ENCODE data around the gene FOXN3.

FOXN3 gene

DNA sequence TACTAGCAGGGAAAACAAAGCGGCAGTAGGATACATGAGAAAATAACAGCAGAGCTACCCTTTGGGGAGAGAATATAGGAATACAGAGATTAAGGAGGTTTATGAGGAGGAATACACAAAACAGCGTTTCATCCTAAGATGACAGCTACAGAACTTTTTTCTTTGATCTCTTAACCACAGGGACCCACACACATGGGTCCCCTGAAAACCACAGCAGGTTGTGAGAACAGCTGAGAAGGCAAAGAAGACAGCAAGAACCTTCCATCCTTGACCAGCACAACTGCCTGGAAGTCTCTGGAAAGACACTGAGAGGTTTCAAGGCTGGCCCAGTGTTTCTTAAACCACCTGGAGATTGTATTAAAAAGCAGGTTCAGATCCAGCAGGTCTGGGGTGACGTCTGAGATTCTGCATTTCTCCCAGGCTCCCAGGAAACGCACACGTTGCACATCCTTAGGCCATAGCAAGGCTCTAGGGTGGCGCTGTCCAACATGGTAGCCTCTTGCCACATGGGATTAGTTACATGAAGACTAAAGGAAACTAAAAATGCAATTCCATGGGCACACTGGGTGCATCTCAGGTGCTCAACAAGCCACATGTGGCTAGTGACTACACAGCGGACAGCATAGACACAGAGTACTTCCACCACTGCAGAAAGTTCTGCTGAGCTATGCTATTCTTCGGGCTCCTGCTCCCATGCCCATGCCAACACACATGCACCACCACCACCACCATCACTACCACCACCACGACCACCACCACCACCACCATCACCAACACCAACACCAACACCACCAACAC, 92.3 kb downstream of the FOXN3 start:
- DNase-seq (ENCODE audit: insufficient read length, low spot score) (no peak), FAIRE-seq (no peak)
- TF ChIP-seq POLR2A (IDR thresholded peaks at IDR 0.05; ENCODE audit: low read depth, low read length), result no peak

DNA sequence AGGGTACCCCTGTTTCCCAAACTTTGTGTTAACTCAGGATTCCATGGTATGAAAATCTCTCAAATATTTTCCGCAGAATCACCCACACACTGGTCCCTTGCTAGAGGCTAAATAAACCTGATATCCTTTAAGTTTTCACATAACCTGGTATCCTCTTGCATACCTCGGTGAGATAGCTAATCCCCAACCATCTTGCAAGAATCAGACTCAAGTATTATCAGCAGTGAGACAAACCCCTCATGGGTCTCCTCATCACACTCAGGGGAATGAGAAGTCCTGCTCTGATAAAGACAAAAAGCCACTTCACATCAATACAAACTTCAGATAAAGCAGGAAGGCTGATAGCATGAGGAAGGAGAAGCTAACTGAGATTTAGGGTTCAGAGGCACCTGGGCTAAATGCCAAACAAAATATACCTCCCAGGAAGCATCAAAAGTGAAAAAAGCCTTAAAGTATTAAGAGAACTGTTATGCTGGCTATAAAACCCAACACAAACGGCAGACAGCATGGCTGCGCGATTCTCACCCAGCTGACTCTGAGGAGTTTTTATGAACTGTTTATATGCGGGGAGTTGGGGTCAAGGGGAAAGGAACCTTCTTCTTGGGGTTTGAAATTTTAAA, 96.5 kb downstream of the FOXN3 start:
- no peak for FAIRE-seq
- no peak for TF ChIP-seq POLR2A (IDR thresholded peaks at IDR 0.05; ENCODE audit: low read depth, low read length)

DNA sequence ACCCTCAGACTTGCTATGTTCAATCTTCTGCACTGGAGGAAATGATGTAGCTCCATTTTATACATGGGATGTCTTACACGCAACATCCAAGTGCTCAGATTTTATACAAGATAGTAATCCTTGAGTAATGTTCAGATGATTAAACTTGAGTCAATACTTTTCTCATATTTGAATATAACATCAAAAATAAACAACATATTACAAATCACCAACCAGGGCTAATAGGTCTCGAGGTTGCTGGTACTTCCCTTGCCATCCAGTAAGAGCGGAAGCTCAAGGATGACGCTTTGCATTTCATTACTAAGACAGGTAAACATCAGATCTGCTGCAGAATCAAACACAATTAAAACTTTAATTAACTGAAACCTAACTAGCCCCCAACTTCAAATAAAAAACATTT, 97.3 kb downstream of the FOXN3 start:
- DNase-seq (ENCODE audit: insufficient read length, low spot score) (no peak), FAIRE-seq (no peak)
- no peak for TF ChIP-seq POLR2A (IDR thresholded peaks at IDR 0.05; ENCODE audit: low read depth, low read length)

More for the DNA sequence above, 96.5 kb downstream of the FOXN3 start:
- DNase-seq (ENCODE audit: insufficient read length, low spot score), result no peak

DNA sequence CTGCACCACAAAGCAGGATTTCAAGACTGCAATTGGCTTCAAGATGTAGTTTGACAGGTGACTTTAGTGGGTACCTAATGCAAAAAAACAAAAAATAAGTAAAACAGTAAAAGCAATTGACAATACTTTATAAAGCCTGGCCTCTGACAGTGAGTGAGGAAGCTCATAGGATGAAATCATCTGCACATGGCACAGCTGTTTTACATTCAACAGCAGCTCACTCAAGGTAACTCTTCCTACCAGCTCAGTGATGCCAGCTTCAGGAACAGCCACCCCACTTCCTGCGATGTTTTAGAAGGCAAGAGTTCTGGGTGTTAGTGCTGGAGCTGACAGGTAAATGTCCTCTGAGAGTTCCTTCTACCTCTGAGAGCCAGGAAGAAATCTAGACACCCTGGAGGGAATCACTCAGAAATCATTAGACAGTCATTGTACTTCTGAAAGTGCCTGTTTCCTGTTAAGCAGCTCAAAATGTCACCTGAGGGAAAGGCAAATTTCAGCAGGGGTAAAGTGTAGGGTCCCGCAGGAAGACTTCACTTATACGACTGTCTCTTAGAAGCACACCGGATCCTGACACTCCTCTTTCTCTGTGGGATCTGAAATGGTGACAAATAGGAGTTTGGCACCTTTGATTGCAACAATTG, 99.9 kb downstream of the FOXN3 start:
- no peak for FAIRE-seq
- no peak for DNase-seq (ENCODE audit: insufficient read length, low spot score)

DNA sequence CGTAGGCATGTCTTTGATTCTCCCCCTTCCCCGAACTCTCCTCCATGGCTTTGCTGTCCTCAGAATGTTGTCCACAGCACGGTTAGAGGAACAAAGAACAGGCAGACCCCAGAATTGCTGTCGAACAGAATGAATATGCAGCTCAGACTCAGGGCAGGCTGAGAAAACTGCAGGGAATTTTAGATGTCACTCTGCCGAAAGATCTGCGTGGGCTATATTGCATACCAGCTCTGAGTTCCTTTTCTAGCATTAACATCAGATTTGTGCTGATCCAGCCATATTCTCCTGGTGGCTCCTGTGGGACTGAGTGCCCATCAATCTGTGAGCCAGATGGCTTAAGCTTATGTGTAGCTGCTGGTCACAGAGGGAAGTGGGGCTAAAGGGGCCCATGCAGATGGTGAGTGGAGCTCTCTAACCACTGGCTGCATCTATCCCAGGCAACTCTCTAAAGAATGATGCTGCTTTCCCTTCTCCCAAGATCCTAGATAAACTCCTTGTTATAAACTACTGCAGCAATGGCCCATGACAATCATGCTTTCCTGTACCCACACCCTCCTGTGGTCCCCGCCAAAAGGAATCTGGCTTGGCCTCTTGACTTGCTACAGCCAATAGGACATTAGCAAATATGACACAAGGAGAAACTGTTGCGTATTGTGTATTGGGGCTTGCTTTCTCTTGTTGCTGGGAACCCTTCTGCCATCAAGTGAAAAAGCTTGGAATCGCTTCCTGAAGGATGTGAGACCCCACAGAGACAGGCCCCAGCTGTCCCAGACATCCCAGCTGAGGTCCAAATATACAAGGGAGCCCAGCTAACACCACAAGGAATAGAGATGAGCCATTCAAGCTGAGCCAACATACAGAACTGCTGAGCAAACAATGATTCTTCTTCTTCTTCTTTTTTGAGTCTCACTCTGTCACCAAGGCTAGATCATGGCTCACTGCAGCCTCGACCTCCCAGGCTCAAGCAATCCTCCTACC, 101.3 kb downstream of the FOXN3 start:
- FAIRE-seq, result no peak
- no peak for DNase-seq (ENCODE audit: insufficient read length, low spot score)
- TF ChIP-seq POLR2A (IDR thresholded peaks at IDR 0.05; ENCODE audit: low read depth, low read length), result no peak

More for the DNA sequence above, 99.9 kb downstream of the FOXN3 start:
- TF ChIP-seq POLR2A (IDR thresholded peaks at IDR 0.05; ENCODE audit: low read depth, low read length), result no peak

DNA sequence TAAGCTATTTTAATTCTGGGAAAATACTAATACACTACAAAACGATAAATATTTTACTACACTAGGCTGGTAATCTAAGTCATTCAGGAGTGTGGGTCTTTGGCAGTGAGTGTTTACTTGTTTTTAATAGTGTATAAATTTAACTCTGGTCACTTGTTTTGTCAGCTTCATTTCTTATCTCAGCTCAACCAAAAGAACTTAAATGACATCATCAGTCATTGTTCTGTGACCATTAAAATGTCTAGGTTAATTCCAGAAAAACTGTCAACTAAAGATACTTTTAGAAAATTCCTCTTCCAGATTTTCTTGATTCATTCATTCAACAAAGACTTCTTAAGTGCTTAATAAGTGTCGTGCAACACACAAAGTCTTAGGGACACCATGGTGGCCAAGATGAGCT, 102.8 kb downstream of the FOXN3 start:
- no peak for TF ChIP-seq POLR2A (IDR thresholded peaks at IDR 0.05; ENCODE audit: low read depth, low read length)
- DNase-seq (ENCODE audit: insufficient read length, low spot score) (no peak), FAIRE-seq (no peak)

DNA sequence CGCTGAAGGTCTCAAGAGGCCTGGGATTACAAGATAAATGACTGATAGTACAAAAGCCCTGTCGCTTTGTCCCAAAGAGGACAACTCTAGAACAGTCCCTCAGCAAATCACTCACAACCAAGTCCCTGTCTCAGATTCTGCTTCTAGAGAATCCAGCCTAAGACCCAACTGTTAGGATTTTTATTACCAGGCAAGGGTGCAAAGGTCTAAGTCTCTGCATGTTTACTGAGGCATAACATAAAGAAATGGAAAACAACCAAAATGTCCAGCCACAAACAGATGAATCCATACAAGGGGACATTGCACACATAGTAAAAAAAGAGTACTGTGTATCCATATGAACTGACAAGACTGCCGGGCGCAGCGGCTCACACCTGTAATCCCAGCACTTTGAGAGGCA, 104.1 kb downstream of the FOXN3 start:
- DNase-seq (ENCODE audit: insufficient read length, low spot score) (no peak), FAIRE-seq (no peak)
- TF ChIP-seq POLR2A (IDR thresholded peaks at IDR 0.05; ENCODE audit: low read depth, low read length), result no peak

DNA sequence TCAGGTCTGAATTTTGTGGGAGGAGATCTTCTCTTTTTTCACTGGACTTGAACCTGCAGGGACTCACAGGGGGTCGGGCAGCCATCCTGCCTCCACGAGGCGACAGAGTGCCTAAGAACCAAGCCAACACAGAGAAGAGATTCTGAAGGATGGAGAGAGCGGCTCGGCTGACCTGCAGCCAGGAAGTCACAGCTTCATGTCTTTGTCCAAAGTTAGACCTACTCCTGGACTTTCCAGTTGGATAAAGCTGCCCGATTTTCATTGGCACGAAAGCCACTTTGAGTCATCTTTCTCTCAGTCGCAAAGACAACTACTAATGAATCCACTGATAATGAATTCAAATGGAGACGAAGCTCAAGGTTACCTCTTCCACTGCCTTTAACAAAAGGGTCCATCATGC, 106.8 kb downstream of the FOXN3 start:
- TF ChIP-seq POLR2A (IDR thresholded peaks at IDR 0.05; ENCODE audit: low read depth, low read length), result no peak
- FAIRE-seq, result no peak
- no peak for DNase-seq (ENCODE audit: insufficient read length, low spot score)

DNA sequence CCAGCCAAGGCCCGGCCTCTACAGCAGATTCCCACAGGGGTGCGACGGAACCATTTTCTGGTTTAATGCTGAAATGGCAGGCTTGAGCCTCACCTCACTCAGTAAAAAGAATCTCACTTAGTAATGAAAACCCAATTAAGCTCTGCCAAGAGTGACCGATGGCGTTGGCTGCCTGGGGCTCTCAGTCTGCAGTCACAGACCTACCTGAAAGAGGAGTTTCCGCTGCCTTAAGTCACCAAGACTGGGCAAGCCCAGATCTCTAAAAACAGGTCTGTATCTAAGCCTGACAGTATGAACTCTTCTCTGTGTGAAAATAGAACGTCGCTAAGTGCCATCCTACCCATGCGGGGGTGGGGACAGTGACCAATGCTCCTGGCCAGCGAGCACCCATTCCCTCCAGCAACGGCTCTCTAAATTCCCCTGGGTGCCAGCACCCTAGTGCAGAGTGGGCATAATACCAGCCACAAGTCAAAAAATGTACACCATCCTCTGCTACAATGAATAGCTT, 107.3 kb downstream of the FOXN3 start:
- no peak for FAIRE-seq

DNA sequence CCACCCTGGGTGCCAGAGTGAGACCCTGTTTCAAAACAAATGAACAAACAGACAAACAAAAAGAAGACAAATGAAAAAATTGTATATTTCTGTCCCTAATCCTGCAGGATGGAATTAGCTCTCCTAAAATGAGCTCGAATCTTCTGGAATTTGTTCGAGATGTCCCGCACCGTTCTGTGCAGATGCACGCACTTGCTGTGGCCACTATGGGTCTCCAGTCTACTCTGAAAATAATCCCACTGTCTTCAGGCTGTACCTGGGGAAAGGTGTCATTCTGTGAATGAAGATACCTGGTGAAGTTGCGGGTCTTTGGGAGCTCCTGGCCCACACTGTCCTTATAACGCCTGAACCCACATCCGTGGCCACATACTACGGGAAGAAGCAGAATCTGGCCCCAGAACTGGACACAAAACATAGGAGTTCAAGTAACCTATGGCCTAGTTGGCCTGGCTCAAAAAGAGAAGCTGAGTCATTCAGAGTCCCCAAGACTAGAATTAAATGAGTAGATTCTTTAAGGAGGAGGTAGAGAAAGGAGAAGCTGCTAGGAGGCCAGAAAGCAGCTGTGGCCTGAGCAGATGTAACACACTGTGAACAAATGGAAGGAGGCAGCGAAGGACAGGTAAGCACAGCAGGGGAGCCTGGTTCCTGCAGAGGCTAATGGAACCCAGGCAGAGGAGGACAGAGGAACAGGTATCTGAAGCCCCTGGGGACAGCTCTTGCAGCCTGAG, 108.6 kb downstream of the FOXN3 start:
- no peak for TF ChIP-seq POLR2A (IDR thresholded peaks at IDR 0.05; ENCODE audit: low read depth, low read length)
- FAIRE-seq (no peak), DNase-seq (ENCODE audit: insufficient read length, low spot score) (no peak)

More for the DNA sequence above, 107.3 kb downstream of the FOXN3 start:
- no peak for DNase-seq (ENCODE audit: insufficient read length, low spot score)
- no peak for TF ChIP-seq POLR2A (IDR thresholded peaks at IDR 0.05; ENCODE audit: low read depth, low read length)

DNA sequence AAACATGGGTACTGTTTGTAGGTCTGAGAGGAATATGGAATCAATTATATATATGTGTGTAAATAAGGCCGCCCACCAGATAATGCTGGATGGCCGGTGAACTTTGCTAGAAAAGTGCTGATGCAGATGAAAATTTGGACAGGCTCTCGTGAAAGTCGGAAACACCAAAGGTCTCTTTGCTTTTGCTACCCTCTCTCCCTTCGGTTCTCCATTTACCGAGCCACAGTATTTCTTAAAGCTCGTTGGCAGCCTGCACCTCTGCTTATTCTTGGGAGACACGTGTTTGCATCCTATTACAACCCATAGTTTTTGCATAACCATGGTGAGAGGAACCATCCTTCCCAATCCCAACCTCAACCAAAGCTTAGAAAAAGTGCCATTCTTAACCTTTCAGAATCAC, 109.6 kb downstream of the FOXN3 start:
- no peak for TF ChIP-seq POLR2A (IDR thresholded peaks at IDR 0.05; ENCODE audit: low read depth, low read length)
- no peak for FAIRE-seq
- DNase-seq (ENCODE audit: insufficient read length, low spot score), result no peak

DNA sequence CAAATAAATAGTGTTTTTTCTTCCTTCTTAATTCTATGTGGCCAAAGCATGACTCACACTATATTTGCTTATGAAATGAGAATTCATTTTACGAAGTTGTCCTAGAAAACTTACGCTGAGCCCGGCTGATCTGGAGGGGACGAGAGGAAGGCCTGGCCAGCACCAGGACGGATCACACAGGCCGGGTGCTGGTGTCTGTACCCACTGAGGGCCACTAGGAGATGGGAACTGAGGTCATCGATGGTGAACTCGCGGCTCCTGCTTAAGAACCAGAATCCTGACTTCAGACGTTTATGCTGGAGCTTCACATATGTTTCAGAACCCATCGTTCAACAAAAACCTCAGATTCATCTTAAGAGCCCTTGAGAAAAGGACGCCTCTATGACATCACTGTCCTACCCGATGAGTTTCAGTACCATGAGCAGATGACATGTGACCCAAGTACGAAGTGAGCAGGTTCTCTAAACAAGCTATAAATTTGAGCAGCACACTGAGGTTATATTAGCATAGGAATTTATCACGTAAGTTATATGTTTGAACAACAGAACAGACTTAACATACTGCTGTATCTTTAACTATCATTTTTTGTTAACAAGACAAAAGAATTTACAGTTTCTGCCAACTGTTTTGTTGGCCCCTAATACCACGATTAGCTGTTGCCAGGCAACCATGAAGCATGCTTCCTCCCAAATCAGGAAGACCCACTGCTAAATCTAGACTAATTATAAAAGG, 111.9 kb downstream of the FOXN3 start:
- TF ChIP-seq POLR2A (IDR thresholded peaks at IDR 0.05; ENCODE audit: low read depth, low read length), result no peak
- DNase-seq (ENCODE audit: insufficient read length, low spot score) (no peak), FAIRE-seq (no peak)
